GM13977 (cell line): Measurements from ENCODE around the gene CTU2.

Experiments used
- DNase-seq: peaks from one replicate; pipeline ENCODE4 v3.0.0; 2012; ENCODE audit warnings: low spot score
- CTCF ChIP-seq: IDR thresholded peaks from 2 replicates; pipeline ENCODE4 v1.5.1; 2012; ENCODE audit warnings: mild to moderate bottlenecking, control low read depth; ENCODE audit not compliant: insufficient read depth; ENCODE audit errors: extremely low read depth, missing control alignments
- in situ Hi-C: fragments of 300-500 bp; cut with MboI; formaldehyde crosslinking; loops from one replicate; pipeline ENCODE4 v1.12.0; 2022; ENCODE audit warnings: low sequenced_read_pairs, low pct_unique_long_range_greater_than_20kb, mixed read lengths, inconsistent platforms; ENCODE audit not compliant: unreplicated experiment

The CTU2 gene

GRCh38 chr16:88762941-88763340 is 56.6 kb downstream of the CTU2 start:
- no peak for TF ChIP-seq CTCF
- DNase-seq: no peak
- in situ Hi-C loops: no loop called here

- in situ Hi-C loops: no loop called here
- no peak for TF ChIP-seq CTCF
- no peak for DNase-seq
Observed at GRCh38 chr16:88763502-88764053, 57.3 kb downstream of the CTU2 start.

GRCh38 chr16:88764080-88764479 is 57.8 kb downstream of the CTU2 start:
- DNase-seq: no peak
- TF ChIP-seq CTCF: no peak
- in situ Hi-C loops: no loop called here

GRCh38 chr16:88764913-88765349 is 58.6 kb downstream of the CTU2 start:
- TF ChIP-seq CTCF: no peak
- no peak for DNase-seq
- in situ Hi-C loops: no loop called here
